ENCODE data around the gene ULBP3. TPM values are rescaled to one million over a fixed set of nuclear protein-coding genes. Genes with fewer than 3 reads are reported as not detected.

ULBP3 gene
- total and polyA plus RNA-seq, 9 of the 15 experiments (the other 6 are each of a cell fraction or from before 2014, with no cell fraction given): 0.25 to 0.33 TPM; not detected in 7

DNA sequence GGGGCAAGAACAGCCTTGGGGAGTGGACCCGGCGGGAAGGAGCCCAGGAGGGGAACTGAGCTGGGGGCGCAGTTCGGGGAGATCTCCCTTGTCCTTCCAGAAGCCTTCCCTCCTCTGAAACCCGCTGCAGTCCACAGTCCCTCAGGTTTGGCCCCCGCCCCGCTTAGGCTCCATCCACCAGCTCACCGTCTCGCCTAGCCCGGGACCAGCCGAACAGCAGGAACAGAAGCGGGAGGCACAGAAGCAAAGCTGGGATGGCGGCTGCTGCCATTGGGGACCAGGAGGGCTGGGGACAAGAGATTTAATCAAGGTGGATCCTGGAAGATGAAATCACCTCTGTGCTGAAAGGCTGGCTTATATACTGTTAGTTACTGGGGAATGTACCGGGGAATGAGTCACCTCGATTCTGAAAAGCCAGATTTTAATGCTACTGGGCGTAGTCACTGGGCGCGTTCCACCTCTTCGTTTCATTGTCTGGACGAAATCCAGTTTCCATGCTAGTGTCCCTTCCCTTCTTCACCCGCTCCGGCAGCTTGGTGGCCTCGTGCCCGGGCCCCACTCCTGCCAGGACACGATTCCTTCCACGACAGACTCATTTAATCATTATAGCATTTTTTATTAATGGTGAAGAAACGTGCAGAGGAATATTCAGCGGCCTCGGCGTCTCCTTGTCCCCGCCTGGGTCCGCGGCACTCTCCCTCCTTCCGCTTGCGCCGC is 43.6 kb downstream of the ULBP3 start, which contains the start of gene RAET1L:
TSS of gene RAET1L (minus strand) at position 332 of the 717 bp plus-strand sequence. CDS start at position 271, 61 bp downstream.
- H3K27me3 ChIP-seq (ENCODE audit: control insufficient read depth in 2 of 2, insufficient read depth in 2 of 2, low read length in 2 of 2): peaks cover 37 to 63% of the 10 kb centered on the region in 2 experiments
- H3K4me1 ChIP-seq (replicated peaks in 1 of 2; ENCODE audit: control insufficient read depth in 2 of 2, insufficient read depth in 2 of 2, low read length in 2 of 2): peaks cover 0 to 9% of the 10 kb centered on the region in 2 experiments; a peak in 1 of 5 replicates
- ChIA-PET POLR2A (interaction anchor here (0.5 to 1.0 kb wide), 3 partner anchors 58 to 486 kb away, joined by 3 read pairs; no protein-coding TSS in a partner anchor), CTCF (ENCODE audit: low intra/inter-chr PET ratio) (interaction anchor here (0.9 kb wide), 1 partner anchor 9 kb away, joined by 3 read pairs; no protein-coding TSS in a partner anchor)
- in situ Hi-C loops (cut with MboI): no loop called here
- 8% methylated on average over 33 of the region's 36 CpGs for WGBS (ENCODE audit: insufficient coverage, low coverage, missing lambda C conversion rate)
- no peak within 1 kb of the TSS for H3K4me3 ChIP-seq
- no peak for DNase-seq (ENCODE audit: extremely low read depth in 1 of 4, low spot score in 3 of 4)
- no peak within 1 kb of the TSS for H2AFZ ChIP-seq (ENCODE audit: low read depth, low read length)
- peak; percentile 39 for ATAC-seq
- no peak within 1 kb of the TSS for H3K4me2 ChIP-seq (ENCODE audit: insufficient read depth, low read length)
- H3K27ac ChIP-seq (ENCODE audit: extremely low read depth, low read depth, low read length): no peak within 1 kb of the TSS
- no TSS peak for BruUV-seq (replicated peaks)
- no peak for FAIRE-seq
- H3K79me2 ChIP-seq (ENCODE audit: control insufficient read depth, insufficient read depth, low read length): no peaks in the 10 kb centered on the region
- no peak within 1 kb of the TSS for H3K9ac ChIP-seq (ENCODE audit: insufficient read depth in 1 of 2, low read depth in 2 of 2, low read length in 2 of 2)
- peaks cover 2% of the 10 kb centered on the region for H3K9me1 ChIP-seq (ENCODE audit: control insufficient read depth, insufficient read depth, low read length)
- H3K9me3 ChIP-seq (replicated peaks; ENCODE audit: control insufficient read depth, insufficient read depth, low read depth, low read length): no peaks in the 10 kb centered on the region
- 0 out of 2 replicates have a peak, but pooled peaks cover 3% of the 10 kb centered on the region for H4K20me1 ChIP-seq (replicated peaks; ENCODE audit: control insufficient read depth, insufficient read depth, low read length)
- H3K36me3 ChIP-seq (ENCODE audit: control insufficient read depth, insufficient read depth, low read length): no peaks in the 10 kb centered on the region
- 0 out of 2 replicates have a peak, but pooled peaks have one; percentile 8 for TF ChIP-seq JUN (IDR thresholded peaks at IDR 0.05; ENCODE audit: borderline replicate concordance, low read depth, low read length)
- no peak for TF ChIP-seq JUN (CRISPR knock-in tag; IDR thresholded peaks at IDR 0.05; ENCODE audit: borderline replicate concordance)
- TF ChIP-seq, protein P1, sequence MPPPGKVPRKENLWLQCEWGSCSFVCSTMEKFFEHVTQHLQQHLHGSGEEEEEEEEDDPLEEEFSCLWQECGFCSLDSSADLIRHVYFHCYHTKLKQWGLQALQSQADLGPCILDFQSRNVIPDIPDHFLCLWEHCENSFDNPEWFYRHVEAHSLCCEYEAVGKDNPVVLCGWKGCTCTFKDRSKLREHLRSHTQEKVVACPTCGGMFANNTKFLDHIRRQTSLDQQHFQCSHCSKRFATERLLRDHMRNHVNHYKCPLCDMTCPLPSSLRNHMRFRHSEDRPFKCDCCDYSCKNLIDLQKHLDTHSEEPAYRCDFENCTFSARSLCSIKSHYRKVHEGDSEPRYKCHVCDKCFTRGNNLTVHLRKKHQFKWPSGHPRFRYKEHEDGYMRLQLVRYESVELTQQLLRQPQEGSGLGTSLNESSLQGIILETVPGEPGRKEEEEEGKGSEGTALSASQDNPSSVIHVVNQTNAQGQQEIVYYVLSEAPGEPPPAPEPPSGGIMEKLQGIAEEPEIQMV (tag; conservative IDR thresholded peaks at IDR 0.05; ENCODE audit: low read depth): peak; percentile 70
- TF ChIP-seq POLR2H (tag; IDR thresholded peaks at IDR 0.05; ENCODE audit: low read depth): no peak
- TF ChIP-seq PCBP2 (IDR thresholded peaks at IDR 0.05; ENCODE audit: low read depth, low read length, poor library complexity, severe bottlenecking): no peak
- peak; percentile 39; the same call in 1 of the 2 replicates for TF ChIP-seq FOSL1 (tag; conservative IDR thresholded peaks at IDR 0.05)
- TF ChIP-seq, protein P2, sequence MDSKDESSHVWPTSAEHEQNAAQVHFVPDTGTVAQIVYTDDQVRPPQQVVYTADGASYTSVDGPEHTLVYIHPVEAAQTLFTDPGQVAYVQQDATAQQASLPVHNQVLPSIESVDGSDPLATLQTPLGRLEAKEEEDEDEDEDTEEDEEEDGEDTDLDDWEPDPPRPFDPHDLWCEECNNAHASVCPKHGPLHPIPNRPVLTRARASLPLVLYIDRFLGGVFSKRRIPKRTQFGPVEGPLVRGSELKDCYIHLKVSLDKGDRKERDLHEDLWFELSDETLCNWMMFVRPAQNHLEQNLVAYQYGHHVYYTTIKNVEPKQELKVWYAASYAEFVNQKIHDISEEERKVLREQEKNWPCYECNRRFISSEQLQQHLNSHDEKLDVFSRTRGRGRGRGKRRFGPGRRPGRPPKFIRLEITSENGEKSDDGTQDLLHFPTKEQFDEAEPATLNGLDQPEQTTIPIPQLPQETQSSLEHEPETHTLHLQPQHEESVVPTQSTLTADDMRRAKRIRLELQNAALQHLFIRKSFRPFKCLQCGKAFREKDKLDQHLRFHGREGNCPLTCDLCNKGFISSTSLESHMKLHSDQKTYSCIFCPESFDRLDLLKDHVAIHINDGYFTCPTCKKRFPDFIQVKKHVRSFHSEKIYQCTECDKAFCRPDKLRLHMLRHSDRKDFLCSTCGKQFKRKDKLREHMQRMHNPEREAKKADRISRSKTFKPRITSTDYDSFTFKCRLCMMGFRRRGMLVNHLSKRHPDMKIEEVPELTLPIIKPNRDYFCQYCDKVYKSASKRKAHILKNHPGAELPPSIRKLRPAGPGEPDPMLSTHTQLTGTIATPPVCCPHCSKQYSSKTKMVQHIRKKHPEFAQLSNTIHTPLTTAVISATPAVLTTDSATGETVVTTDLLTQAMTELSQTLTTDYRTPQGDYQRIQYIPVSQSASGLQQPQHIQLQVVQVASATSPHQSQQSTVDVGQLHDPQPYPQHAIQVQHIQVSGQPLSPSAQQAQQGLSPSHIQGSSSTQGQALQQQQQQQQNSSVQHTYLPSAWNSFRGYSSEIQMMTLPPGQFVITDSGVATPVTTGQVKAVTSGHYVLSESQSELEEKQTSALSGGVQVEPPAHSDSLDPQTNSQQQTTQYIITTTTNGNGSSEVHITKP (IDR thresholded peaks at IDR 0.05; ENCODE audit: partially characterized antibody): no peak
- TF ChIP-seq ZNF124 (CRISPR knock-in tag; IDR thresholded peaks at IDR 0.05): no peak
- TF ChIP-seq, protein P3, sequence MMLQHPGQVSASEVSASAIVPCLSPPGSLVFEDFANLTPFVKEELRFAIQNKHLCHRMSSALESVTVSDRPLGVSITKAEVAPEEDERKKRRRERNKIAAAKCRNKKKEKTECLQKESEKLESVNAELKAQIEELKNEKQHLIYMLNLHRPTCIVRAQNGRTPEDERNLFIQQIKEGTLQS (IDR thresholded peaks at IDR 0.05): peak; percentile 49; the same call in 1 of the 2 replicates
- TF ChIP-seq, protein P3 (CRISPR knock-in tag; conservative IDR thresholded peaks at IDR 0.05): no peak
- TF ChIP-seq, protein P4, sequence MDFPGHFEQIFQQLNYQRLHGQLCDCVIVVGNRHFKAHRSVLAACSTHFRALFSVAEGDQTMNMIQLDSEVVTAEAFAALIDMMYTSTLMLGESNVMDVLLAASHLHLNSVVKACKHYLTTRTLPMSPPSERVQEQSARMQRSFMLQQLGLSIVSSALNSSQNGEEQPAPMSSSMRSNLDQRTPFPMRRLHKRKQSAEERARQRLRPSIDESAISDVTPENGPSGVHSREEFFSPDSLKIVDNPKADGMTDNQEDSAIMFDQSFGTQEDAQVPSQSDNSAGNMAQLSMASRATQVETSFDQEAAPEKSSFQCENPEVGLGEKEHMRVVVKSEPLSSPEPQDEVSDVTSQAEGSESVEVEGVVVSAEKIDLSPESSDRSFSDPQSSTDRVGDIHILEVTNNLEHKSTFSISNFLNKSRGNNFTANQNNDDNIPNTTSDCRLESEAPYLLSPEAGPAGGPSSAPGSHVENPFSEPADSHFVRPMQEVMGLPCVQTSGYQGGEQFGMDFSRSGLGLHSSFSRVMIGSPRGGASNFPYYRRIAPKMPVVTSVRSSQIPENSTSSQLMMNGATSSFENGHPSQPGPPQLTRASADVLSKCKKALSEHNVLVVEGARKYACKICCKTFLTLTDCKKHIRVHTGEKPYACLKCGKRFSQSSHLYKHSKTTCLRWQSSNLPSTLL (IDR thresholded peaks at IDR 0.05): peak; percentile 85
- intact Hi-C loops (cut with micrococcal nuclease): no loop called here
